Fibroblast of lung (primary cell): Measurements from ENCODE around the gene STRAP.

Source experiments
- EZH2 ChIP-seq: IDR thresholded peaks from 2 replicates; pipeline ENCODE4 v1.5.1; 2012; ENCODE audit warnings: low read length, control low read depth, mild to moderate bottlenecking; ENCODE audit errors: missing control alignments
- TF ChIP-seq, protein P1 (sequence below), 2 donors: IDR thresholded peaks in 1 of 2; conservative IDR thresholded peaks in 1 of 2; 1 replicate in 1 of 2; 2 replicates in 1 of 2; pipeline ENCODE4 v1.5.1; 2011 to 2012; ENCODE audit warnings: low read length in 2 of 2, control low read depth in 1 of 2, inconsistent platforms in 1 of 2, low read depth in 1 of 2, mild to moderate bottlenecking in 1 of 2

DNA sequence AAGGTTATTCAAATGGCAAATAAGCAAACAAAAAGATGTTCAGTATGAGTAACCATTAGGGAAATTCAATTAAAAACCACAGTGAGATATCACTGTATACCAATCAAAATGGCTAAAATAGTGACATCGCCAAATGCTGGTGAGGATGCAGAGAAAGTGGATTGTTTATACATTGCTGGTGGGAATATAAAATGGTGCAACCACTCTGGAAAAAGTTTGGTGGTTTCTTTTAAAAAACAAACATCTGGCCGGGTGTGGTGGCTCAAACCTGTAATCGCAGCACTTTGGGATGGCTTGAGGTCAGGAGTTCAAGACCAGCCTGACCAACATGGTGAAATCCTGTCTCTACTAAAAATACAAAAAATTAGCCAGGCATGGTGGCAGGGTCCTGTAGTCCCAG, 14.0 kb upstream of the STRAP start:
- no peak for TF ChIP-seq EZH2
- TF ChIP-seq, protein P1, sequence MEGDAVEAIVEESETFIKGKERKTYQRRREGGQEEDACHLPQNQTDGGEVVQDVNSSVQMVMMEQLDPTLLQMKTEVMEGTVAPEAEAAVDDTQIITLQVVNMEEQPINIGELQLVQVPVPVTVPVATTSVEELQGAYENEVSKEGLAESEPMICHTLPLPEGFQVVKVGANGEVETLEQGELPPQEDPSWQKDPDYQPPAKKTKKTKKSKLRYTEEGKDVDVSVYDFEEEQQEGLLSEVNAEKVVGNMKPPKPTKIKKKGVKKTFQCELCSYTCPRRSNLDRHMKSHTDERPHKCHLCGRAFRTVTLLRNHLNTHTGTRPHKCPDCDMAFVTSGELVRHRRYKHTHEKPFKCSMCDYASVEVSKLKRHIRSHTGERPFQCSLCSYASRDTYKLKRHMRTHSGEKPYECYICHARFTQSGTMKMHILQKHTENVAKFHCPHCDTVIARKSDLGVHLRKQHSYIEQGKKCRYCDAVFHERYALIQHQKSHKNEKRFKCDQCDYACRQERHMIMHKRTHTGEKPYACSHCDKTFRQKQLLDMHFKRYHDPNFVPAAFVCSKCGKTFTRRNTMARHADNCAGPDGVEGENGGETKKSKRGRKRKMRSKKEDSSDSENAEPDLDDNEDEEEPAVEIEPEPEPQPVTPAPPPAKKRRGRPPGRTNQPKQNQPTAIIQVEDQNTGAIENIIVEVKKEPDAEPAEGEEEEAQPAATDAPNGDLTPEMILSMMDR (conservative IDR thresholded peaks at IDR 0.05 in 1 of 2, IDR thresholded peaks at IDR 0.05 in 1 of 2; ENCODE audit: low read depth in 1 of 2, low read length in 2 of 2) = no peak
